NCI-H2196 (cell line): ENCODE results near the gene SEPTIN3.
A peak's percentile ranks its signal among the peaks of the same experiment; 100 is the strongest.

ENCODE experiments used
- DNase-seq: peaks from one replicate; lab custom pipeline; 2025; ENCODE audit not compliant: unreplicated experiment; lab: John Stamatoyannopoulos, UW

Gene SEPTIN3

DNA sequence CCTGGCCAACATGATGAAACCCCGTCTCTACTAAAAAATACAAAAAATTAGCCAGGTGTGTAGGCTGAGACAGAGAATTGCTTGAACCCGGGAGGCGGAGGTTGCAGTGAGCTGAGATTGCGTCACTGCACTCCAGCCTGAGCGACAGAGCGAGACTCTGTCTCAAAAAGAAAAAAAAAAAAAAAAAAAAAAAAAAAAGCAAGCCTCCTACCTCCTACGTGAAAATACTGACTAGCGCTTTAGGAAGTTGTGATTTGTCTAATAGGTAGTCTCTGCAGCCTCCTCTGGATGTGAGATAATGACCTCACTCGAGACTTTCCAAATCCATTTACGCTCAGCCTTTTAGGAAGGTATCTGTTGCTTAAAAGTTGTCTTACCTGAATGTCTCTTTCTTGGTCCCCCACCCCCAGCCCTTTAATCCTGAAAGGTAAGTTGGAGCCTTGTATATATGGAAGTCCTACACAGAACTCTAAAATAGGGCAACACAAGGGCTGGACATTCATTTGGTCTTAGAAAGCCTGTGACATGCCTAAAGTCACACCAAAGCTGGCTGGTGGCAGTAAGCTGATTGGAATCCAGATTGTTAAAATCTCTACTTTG, 5.5 kb downstream of the SEPTIN3 start:
- DNase-seq: no peak

- DNase-seq: no peak
Observed at GRCh38 chr22:41975299-41976069, 6.2 kb downstream of the SEPTIN3 start.

GRCh38 chr22:41976070-41976901, 7.0 kb downstream of the SEPTIN3 start:
- peak; percentile 65 for DNase-seq

GRCh38 chr22:41976961-41977566, 7.8 kb downstream of the SEPTIN3 start:
- peak; percentile 11 for DNase-seq

DNA sequence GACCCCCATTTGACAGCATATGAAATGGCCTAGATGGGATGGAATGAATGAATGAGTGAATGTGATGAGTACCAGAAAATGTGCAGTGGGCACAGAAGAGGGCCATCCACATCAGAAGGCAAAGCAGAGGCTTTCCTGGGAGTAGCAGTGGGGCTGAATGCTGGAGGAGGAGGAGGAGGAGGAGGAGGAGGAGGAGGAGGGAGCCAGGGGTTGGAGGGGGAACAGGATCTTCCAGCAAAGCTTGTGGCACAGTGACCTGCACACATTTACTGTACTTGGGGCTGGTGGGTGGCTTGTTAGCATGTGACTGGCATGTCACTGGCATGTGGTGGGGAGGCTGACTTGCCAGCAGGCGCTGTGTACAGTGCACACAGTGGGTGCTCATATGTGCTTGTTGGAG, 9.5 kb downstream of the SEPTIN3 start:
- DNase-seq: no peak

DNA sequence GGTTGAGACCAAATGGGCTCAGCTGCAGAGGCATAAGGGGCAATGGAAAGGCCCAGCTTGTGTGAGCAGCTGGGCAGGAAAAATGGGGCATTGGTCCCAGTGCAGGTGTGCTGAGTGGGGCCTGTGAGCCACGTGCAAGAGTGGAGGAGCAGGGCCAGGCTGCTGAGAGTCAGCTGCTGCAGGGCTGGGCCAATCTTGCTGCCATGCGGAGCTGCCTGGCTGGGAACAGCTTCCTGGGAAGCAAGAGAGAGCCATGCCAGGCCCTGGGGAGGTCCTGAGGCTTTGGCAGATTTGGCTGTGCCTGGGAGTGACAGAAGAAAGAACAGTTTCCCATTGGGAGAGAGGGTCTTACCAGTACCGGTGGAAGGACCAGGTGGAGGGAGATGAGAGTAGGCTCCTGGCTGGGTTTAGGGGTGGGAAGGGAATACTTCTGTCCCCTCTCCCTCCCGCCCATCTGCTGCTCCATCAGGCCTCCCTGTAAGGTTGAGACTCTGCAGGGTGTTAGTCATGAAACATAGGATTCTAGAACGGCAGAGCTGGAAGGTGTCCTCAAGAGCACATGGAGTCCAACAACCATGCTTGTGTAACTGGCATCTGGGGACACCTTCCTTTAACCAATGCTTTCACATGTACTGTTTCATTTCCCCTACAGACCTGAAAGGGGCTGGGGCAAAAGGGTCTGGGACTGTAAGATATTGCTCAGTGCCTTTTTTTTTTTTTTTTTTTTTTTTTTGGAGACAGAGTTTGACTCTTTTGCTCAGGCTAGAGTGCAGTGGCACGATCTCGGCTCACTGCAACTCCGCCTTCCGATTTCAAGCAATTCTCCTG, 10.4 kb downstream of the SEPTIN3 start:
- no peak for DNase-seq

- DNase-seq: no peak
Observed at GRCh38 chr22:41982865-41983264, 13.6 kb downstream of the SEPTIN3 start.

GRCh38 chr22:41983513-41984405, 14.5 kb downstream of the SEPTIN3 start:
- DNase-seq: no peak

DNA sequence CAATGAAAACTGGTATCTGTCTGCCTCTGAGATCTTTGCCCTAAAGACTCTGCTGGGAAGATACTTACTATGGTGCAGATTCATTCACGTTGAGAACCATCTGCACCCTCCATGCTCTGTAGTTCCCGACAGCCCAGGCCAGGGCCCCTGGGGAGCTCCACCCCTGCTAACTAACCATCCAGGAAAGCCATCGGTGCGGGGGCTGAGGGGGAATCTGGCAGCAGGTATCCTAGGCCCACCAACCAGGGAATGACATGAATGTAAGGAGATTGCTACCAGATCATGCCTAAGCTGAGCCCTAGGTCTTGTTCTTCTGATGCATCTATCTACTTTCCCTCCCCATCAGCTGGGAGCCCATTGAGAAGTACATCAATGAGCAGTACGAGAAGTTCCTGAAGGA, 18.0 kb downstream of the SEPTIN3 start:
- no peak for DNase-seq

DNA sequence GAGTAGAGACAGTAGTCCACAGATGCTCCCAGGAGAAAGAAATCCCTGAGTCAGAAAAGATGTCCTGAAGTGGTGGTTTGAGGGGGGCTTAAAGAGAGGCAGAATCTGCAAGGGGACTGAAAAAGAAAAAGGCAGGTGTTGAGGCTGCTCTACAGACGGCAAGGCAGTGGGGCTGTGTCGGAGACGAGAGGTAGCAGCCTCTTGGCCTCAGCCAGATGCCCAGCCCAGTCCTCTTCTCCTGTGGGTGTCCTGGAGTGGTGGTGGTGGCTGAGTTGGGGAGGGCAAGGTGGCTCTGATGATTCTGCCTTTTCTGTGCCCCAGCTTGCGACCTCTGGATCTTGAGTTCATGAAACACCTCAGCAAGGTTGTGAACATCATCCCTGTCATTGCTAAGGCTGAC, 20.0 kb downstream of the SEPTIN3 start:
- DNase-seq: no peak

GRCh38 chr22:41991111-41991510, 21.9 kb downstream of the SEPTIN3 start:
- no peak for DNase-seq

DNA sequence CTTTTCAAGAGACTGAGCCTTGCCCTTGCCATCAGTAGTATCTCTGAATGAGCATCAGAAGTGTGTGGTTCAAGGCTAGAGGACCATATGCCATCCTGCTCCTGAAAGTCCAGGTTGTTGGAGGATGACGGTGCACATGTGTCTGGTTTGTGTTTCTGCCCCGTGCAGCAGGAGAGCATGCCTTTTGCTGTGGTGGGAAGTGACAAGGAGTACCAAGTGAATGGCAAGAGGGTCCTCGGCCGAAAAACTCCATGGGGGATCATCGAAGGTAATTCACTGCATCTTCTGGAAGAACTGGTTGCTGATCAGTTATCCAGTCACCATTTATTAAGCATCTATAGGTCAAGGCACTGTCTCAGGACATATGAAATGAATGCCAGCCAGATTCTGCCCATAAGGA, 23.3 kb downstream of the SEPTIN3 start:
- DNase-seq: no peak

- no peak for DNase-seq
Observed at GRCh38 chr22:41995211-41995610, 26.0 kb downstream of the SEPTIN3 start.

DNA sequence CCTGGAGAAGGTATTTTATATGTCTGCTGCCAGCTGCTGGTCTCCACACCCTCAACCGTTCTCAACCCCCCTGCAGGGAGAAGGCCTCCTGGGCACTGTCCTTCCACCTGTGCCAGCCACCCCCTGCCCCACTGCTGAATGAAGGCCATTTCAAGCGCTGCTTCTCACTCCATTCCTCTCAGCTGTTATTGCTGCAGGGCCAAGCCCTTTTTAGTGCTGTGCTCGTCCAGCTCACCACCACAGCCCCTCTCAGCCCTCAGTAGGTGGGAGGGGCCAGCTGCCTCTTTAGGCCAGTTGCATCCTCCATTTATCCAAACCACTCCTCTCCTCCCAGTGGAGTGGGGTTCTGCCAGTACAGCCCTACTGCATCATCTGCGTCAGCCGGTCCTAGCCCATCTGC, 27.6 kb downstream of the SEPTIN3 start:
- DNase-seq: no peak

DNA sequence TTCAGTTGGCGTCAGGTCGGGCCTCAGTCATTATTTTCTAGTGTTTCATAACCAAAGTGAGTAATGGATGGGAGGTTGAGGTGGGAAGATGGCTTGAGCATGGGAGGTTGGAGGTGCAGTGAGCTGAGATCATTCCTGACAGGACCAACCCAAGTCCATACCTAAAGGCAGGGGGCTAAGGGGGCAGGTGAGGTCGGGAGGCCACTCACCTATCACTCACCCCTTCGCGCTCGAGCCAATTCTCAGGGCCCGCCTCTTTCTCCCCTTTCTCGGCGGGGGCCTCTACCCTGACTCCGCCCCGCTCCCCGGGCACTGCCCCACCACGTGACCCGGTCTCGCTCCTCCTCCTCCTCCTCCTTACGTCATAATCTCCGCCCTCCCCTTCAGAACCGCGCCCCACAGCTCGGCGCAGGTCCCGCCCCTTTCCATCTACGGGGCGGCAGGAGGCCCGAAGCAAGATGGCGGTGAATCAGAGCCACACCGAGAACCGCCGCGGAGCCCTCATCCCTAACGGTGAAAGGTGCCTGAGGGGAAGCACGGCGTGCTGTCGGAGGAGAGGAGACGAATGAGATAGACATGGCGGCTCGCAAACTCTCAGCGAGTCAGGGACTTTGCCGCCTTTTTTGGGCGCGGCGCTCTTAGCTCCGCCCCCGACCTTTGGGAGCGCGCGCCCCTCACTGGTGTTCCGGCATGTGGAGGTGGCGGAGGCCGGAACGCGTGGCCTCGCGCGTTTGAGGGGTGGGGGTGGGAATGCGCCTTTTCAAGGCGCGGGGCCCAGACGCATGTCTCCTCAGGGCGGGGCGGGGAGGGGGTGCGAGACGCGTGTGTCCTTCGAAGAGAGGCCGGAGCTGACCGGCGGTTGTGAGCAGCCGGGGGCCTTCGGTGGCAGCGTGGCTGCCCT, 29.4 kb downstream of the SEPTIN3 start, which contains the start of gene WBP2NL:
Gene WBP2NL (plus strand): TSS at position 428 of the 901 bp plus-strand sequence. CDS start 31 bp downstream, at position 459.
- no peak for DNase-seq

DNA sequence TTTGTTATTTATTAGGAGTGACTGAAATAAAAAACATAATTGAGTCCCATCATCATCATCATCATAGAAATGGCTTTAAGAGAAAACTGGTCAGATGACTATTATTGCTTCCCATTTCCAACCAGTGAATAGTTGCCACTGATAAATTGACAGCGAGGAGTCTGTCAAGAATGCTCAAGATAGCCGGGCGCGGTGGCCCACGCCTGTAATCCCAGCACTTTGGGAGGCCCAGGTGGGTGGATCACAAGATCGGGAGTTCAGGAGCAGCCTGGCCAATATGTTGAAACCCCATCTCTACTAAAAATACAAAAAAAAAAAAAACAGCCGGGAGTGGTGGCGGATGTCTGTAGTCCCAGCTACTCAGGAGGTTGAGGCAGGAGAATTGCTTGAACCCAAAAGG, 31.2 kb downstream of the SEPTIN3 start:
- DNase-seq: no peak

- DNase-seq: no peak
Observed at GRCh38 chr22:42001121-42001520, 31.9 kb downstream of the SEPTIN3 start.

GRCh38 chr22:42001706-42002105, 32.5 kb downstream of the SEPTIN3 start:
- DNase-seq: no peak
